Measurements from ENCODE around the gene FOXN1. TPM values are rescaled to one million over a fixed set of nuclear protein-coding genes. Genes with fewer than 3 reads are reported as not detected.

The FOXN1 gene
- total and polyA plus RNA-seq, 10 donors, result not detected

GRCh38 chr17:28492352-28493310, 13.5 kb upstream of the FOXN1 start:
- Histone ChIP-seq H3K27ac (no peak overlapping the region), H3K27me3 (replicated peaks in 1 of 7) (peaks cover 0 to 19% (median 0%) of the 10 kb centered on the region in 7 donors), H3K4me3 (no peak overlapping the region), H3K36me3 (no peaks in the 10 kb centered on the region), H3K9me3 (no peaks in the 10 kb centered on the region), H3K4me1 (peaks cover 0 to 9% (median 0%) of the 10 kb centered on the region in 6 donors)
- DNase-seq, result no peak
- TF ChIP-seq, protein P1, sequence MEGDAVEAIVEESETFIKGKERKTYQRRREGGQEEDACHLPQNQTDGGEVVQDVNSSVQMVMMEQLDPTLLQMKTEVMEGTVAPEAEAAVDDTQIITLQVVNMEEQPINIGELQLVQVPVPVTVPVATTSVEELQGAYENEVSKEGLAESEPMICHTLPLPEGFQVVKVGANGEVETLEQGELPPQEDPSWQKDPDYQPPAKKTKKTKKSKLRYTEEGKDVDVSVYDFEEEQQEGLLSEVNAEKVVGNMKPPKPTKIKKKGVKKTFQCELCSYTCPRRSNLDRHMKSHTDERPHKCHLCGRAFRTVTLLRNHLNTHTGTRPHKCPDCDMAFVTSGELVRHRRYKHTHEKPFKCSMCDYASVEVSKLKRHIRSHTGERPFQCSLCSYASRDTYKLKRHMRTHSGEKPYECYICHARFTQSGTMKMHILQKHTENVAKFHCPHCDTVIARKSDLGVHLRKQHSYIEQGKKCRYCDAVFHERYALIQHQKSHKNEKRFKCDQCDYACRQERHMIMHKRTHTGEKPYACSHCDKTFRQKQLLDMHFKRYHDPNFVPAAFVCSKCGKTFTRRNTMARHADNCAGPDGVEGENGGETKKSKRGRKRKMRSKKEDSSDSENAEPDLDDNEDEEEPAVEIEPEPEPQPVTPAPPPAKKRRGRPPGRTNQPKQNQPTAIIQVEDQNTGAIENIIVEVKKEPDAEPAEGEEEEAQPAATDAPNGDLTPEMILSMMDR (IDR thresholded peaks at IDR 0.05 in 8 of 11, conservative IDR thresholded peaks at IDR 0.05 in 3 of 11), result no peak
- TF ChIP-seq POLR2AphosphoS5 (IDR thresholded peaks at IDR 0.05) (no peak), POLR2A (IDR thresholded peaks at IDR 0.05) (no peak)
- intact Hi-C loops (cut with DNase I; ENCODE audit: low total_unique reads), result loop anchor here (5.0 kb wide), 2 partner anchors 50 to 120 kb away; partner anchors contain the start of gene RSKR
- WGBS, 5 donors, result 49 to 65% (median 55%) methylated on average over 4 of the region's 4 CpGs

- no peak overlapping the region for H3K4me3 ChIP-seq
Measured at GRCh38 chr17:28493460-28493859, 12.7 kb upstream of the FOXN1 start.

GRCh38 chr17:28494445-28495188, 11.5 kb upstream of the FOXN1 start:
- WGBS, 5 donors, result 39 to 49% (median 43%) methylated on average over 14 to 15 of the region's 15 CpGs
- Histone ChIP-seq H3K27ac (no peak overlapping the region), H3K4me3 (no peak overlapping the region), H3K4me1 (peaks cover 0 to 9% (median 0%) of the 10 kb centered on the region in 6 donors), H3K27me3 (replicated peaks in 1 of 7) (peaks cover 0 to 19% (median 0%) of the 10 kb centered on the region in 7 donors), H3K36me3 (no peaks in the 10 kb centered on the region), H3K9me3 (no peaks in the 10 kb centered on the region)
- intact Hi-C loops (cut with DNase I; ENCODE audit: low total_unique reads), result loop anchor here (5.0 kb wide), 2 partner anchors 48 to 118 kb away; partner anchors contain the start of gene RSKR
- no peak for TF ChIP-seq POLR2AphosphoS5 (IDR thresholded peaks at IDR 0.05)
- TF ChIP-seq, protein P1 (IDR thresholded peaks at IDR 0.05 in 8 of 11, conservative IDR thresholded peaks at IDR 0.05 in 3 of 11), result peak; percentile 71 to 92 (median 88)
- peak; percentile 93 for DNase-seq

More at GRCh38 chr17:28493460-28493859, 12.7 kb upstream of the FOXN1 start:
- TF ChIP-seq, protein P1 (IDR thresholded peaks at IDR 0.05 in 8 of 11, conservative IDR thresholded peaks at IDR 0.05 in 3 of 11), result no peak
- TF ChIP-seq POLR2A (IDR thresholded peaks at IDR 0.05), result no peak
- TF ChIP-seq POLR2AphosphoS5 (IDR thresholded peaks at IDR 0.05), result no peak
- DNase-seq, result no peak
- WGBS, 5 donors, result 54 to 70% (median 66%) methylated on average over 4 to 9 of the region's 9 CpGs
- peaks cover 0 to 9% (median 0%) of the 10 kb centered on the region in 6 donors for H3K4me1 ChIP-seq
- no peaks in the 10 kb centered on the region for H3K9me3 ChIP-seq
- no peaks in the 10 kb centered on the region for H3K36me3 ChIP-seq
- H3K27me3 ChIP-seq (replicated peaks in 1 of 7), result peaks cover 0 to 19% (median 0%) of the 10 kb centered on the region in 7 donors
- H3K27ac ChIP-seq, result no peak overlapping the region
- intact Hi-C loops (cut with DNase I; ENCODE audit: low total_unique reads), result loop anchor here (5.0 kb wide), 2 partner anchors 49 to 119 kb away; partner anchors contain the start of gene RSKR
